Ishikawa (cell line): ENCODE data around the gene CAMK1D.

ENCODE experiments used
- CEBPB ChIP-seq: IDR thresholded peaks from 2 replicates; pipeline ENCODE4 v1.6.1; 2012
- CREB1 ChIP-seq: IDR thresholded peaks from 2 replicates; pipeline ENCODE4 v1.6.1; 2012; ENCODE audit warnings: low read depth
- EGR1 ChIP-seq: IDR thresholded peaks from 2 replicates; pipeline ENCODE4 v1.6.1; 2012
- EP300 ChIP-seq: IDR thresholded peaks from 2 replicates; pipeline ENCODE4 v1.6.1; 2012; ENCODE audit warnings: borderline replicate concordance
- FOXM1 ChIP-seq: IDR thresholded peaks from 2 replicates; pipeline ENCODE4 v1.6.1; 2012; ENCODE audit warnings: low read depth, borderline replicate concordance
- MAX ChIP-seq: IDR thresholded peaks from 2 replicates; pipeline ENCODE4 v1.6.1; 2012
- NFIC ChIP-seq: IDR thresholded peaks from 2 replicates; pipeline ENCODE4 v1.6.1; 2012
- RAD21 ChIP-seq: IDR thresholded peaks from 2 replicates; pipeline ENCODE4 v1.6.1; 2012; ENCODE audit warnings: low read depth
- REST ChIP-seq: IDR thresholded peaks from 2 replicates; pipeline ENCODE4 v1.6.1; 2012; ENCODE audit warnings: low read depth, mild to moderate bottlenecking
- TAF1 ChIP-seq: IDR thresholded peaks from 2 replicates; pipeline ENCODE4 v1.6.1; 2012; ENCODE audit warnings: low read depth, mild to moderate bottlenecking
- TCF12 ChIP-seq: IDR thresholded peaks from 2 replicates; pipeline ENCODE4 v1.6.1; 2012; ENCODE audit warnings: low read depth
- TEAD4 ChIP-seq: IDR thresholded peaks from 2 replicates; pipeline ENCODE4 v1.6.1; 2012
- USF1 ChIP-seq: IDR thresholded peaks from 2 replicates; pipeline ENCODE4 v1.6.1; 2012
- YY1 ChIP-seq: IDR thresholded peaks from 2 replicates; pipeline ENCODE4 v1.6.1; 2012; ENCODE audit warnings: low read depth
- ZBTB7A ChIP-seq: IDR thresholded peaks from 2 replicates; pipeline ENCODE4 v1.6.1; 2012; ENCODE audit warnings: low read depth

The CAMK1D gene

GRCh38 chr10:12334186-12334530, 15.2 kb upstream of the CAMK1D start:
- TF ChIP-seq REST = no peak
- TF ChIP-seq CEBPB = no peak
- no peak for TF ChIP-seq MAX
- TF ChIP-seq FOXM1 = no peak
- TF ChIP-seq TCF12 = no peak
- TF ChIP-seq CREB1 = no peak
- no peak for TF ChIP-seq YY1
- TF ChIP-seq USF1 = no peak
- TF ChIP-seq EP300 = no peak
- no peak for TF ChIP-seq TAF1
- no peak for TF ChIP-seq NFIC

- TF ChIP-seq MAX (no peak), REST (no peak), FOXM1 (no peak), TAF1 (no peak), EGR1 (no peak), CREB1 (no peak), NFIC (no peak), TEAD4 (no peak), YY1 (no peak), RAD21 (no peak), TCF12 (no peak), ZBTB7A (no peak), USF1 (no peak), EP300 (no peak), CEBPB (no peak)
Observed at GRCh38 chr10:12337453-12338372, 11.6 kb upstream of the CAMK1D start.

- TF ChIP-seq MAX (no peak), CREB1 (no peak), YY1 (no peak), RAD21 (no peak), TAF1 (no peak), NFIC (no peak), REST (no peak), FOXM1 (no peak), TCF12 (no peak), USF1 (no peak), CEBPB (no peak)
Observed at GRCh38 chr10:12338981-12339380, 10.4 kb upstream of the CAMK1D start.

- TF ChIP-seq EGR1 (no peak), FOXM1 (no peak), RAD21 (no peak), USF1 (no peak), YY1 (no peak), ZBTB7A (no peak), REST (no peak), EP300 (no peak), TAF1 (no peak), CEBPB (no peak), TEAD4 (no peak), MAX (no peak), CREB1 (no peak)
Observed at GRCh38 chr10:12340371-12340770, 9.0 kb upstream of the CAMK1D start.
